Lower leg skin (tissue), 3 donors: ENCODE results near the gene OLFML3.

ENCODE experiments used
- CTCF ChIP-seq, 3 donors: fragments of 450-650 bp; IDR thresholded peaks; one replicate each; pipeline ENCODE4 v1.5.1; 2016; ENCODE audit warnings: antibody characterized with exemption in 3 of 3, mild to moderate bottlenecking in 3 of 3, moderate library complexity in 2 of 3
- POLR2A ChIP-seq, 2 donors: fragments of 450-650 bp; IDR thresholded peaks; one replicate each; pipeline ENCODE4 v1.6.1; 2016 to 2017; ENCODE audit warnings: antibody characterized with exemption in 2 of 2, mild to moderate bottlenecking in 1 of 2, moderate library complexity in 1 of 2

DNA sequence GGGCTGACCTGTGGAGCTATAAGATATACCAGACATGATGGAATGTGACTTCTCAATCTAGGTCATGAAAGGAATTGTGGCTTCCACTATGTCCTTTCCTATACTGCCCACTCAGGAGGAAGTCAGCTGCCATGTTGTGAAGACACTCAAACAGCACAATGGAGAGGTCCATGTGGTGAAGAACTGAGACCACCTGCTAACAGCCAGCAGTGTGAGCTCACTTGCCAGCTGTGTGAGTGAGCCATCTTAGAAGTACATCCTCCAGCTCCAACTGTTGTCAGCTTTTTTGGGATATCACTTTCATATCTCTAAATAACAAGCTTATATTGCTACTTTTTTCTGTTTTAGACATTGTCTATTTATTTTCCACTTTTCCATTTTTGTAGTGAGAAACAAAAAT, 29.7 kb downstream of the OLFML3 start:
- TF ChIP-seq CTCF (IDR thresholded peaks at IDR 0.05) (no peak), POLR2A (IDR thresholded peaks at IDR 0.05) (no peak)
